K562 (cell line): Measurements from ENCODE around the gene TNNT3. TPM values are rescaled to one million over a fixed set of nuclear protein-coding genes. Genes with fewer than 3 reads are reported as not detected.

Experiments used
- ATAC-seq: fragments of 200-7000 bp; cut with Tn5 transposase; 3 replicates; pipeline ENCODE4 v1.9.1; 2020; ENCODE audit warnings: moderate library complexity
- BruUV-seq: library from RNA; stranded (reverse); fragments of 400-500 nt; replicated peaks from 2 replicates; lab custom pipeline; 2021; lab: Mats Ljungman, UMichigan
- CTCF ChIA-PET: fragments of 300-600 bp; formaldehyde crosslinking; extraction: SDS; loops from one replicate; lab custom pipeline; 2021; ENCODE audit warnings: low intra/inter-chr PET ratio; lab: Yijun Ruan, JAX
- POLR2A ChIA-PET: fragments of 300-600, 350-650 bp; sonication (Branson Sonifier 250); formaldehyde crosslinking; extraction: SDS; loops from one replicate; lab custom pipeline; 2021; ENCODE audit warnings: antibody characterized with exemption, inconsistent platforms; lab: Yijun Ruan, JAX
- DNase-seq, 4 experiments: peaks; one replicate each; pipeline versions ENCODE4 v3.0.0 to v3.0.0-alpha.2; 2011 to 2018; ENCODE audit warnings: low spot score in 3 of 4, mixed read lengths in 3 of 4; ENCODE audit errors: extremely low read depth in 1 of 4
- FAIRE-seq: peaks from 2 replicates; lab custom pipeline; 2011; peaks lifted over from hg19 to GRCh38; lab: Jason Lieb, UNC
- H2AFZ ChIP-seq: 2 replicates; pipeline ENCODE4 v1.6.0; 2011; ENCODE audit warnings: low read depth, low read length, control low read depth, inconsistent platforms
- H3K27ac ChIP-seq: fragments of 200-600 bp; 3 replicates; pipeline ENCODE4 v1.8.0; 2011; ENCODE audit warnings: low read depth, mild to moderate bottlenecking, control low read depth, inconsistent platforms, low read length, moderate library complexity, mixed read lengths; ENCODE audit errors: extremely low read depth
- H3K27me3 ChIP-seq, 2 experiments: fragments of 300-600 bp in 1 of 2; 2 replicates in 1 of 2; 3 replicates in 1 of 2; pipeline versions ENCODE4 v1.6.0 to v1.8.0; 2011; ENCODE audit warnings: inconsistent platforms in 2 of 2, low read length in 2 of 2, mild to moderate bottlenecking in 1 of 2, mixed read lengths in 1 of 2, moderate library complexity in 1 of 2; ENCODE audit not compliant: control insufficient read depth in 2 of 2, insufficient read depth in 2 of 2
- H3K36me3 ChIP-seq: fragments of 300-600 bp; 3 replicates; pipeline ENCODE4 v1.8.0; 2011; ENCODE audit warnings: mild to moderate bottlenecking, low read length, inconsistent platforms; ENCODE audit not compliant: control insufficient read depth, insufficient read depth
- H3K4me1 ChIP-seq, 2 experiments: fragments of 200-600 bp in 1 of 2; replicated peaks in 1 of 2; 2 replicates in 1 of 2; 3 replicates in 1 of 2; pipeline versions ENCODE4 v1.5.1 to v1.8.0; 2011; ENCODE audit warnings: inconsistent platforms in 2 of 2, low read length in 2 of 2, mild to moderate bottlenecking in 1 of 2, mixed read lengths in 1 of 2, moderate library complexity in 1 of 2; ENCODE audit not compliant: control insufficient read depth in 2 of 2, insufficient read depth in 2 of 2
- H3K4me2 ChIP-seq: 2 replicates; pipeline ENCODE4 v1.6.1; 2011; ENCODE audit warnings: low read length, control low read depth, inconsistent platforms, mixed read lengths; ENCODE audit not compliant: insufficient read depth
- H3K4me3 ChIP-seq: fragments of 200-600 bp; sonication (generic), shearing (Covaris generic); 2 replicates; pipeline ENCODE4 v1.5.1; 2016; ENCODE audit warnings: control low read depth, inconsistent platforms
- H3K79me2 ChIP-seq: fragments of 200-600 bp; 3 replicates; pipeline ENCODE4 v1.8.0; 2011; ENCODE audit warnings: low read length, inconsistent platforms; ENCODE audit not compliant: control insufficient read depth, insufficient read depth
- H3K9ac ChIP-seq, 2 experiments: 2 replicates each; pipeline versions ENCODE4 v1.6.0 to v1.6.1; 2011; ENCODE audit warnings: low read depth in 2 of 2, low read length in 2 of 2, control low read depth in 1 of 2, inconsistent platforms in 1 of 2, mild to moderate bottlenecking in 1 of 2, mixed read lengths in 1 of 2; ENCODE audit not compliant: insufficient read depth in 1 of 2
- H3K9me1 ChIP-seq: one replicate; pipeline ENCODE4 v1.6.0; 2011; ENCODE audit warnings: inconsistent platforms, mild to moderate bottlenecking, low read length, moderate library complexity; ENCODE audit not compliant: control insufficient read depth, insufficient read depth
- H3K9me3 ChIP-seq: replicated peaks from 2 replicates; pipeline ENCODE4 v1.5.1; 2011; ENCODE audit warnings: low read depth, low read length, inconsistent platforms; ENCODE audit not compliant: control insufficient read depth, insufficient read depth
- H4K20me1 ChIP-seq: replicated peaks from 2 replicates; pipeline ENCODE4 v1.6.1; 2011; ENCODE audit warnings: low read length, inconsistent platforms, mixed read lengths; ENCODE audit not compliant: control insufficient read depth, insufficient read depth
- CBX2 ChIP-seq: fragments of 200-600 bp; sonication (generic); IDR thresholded peaks from one replicate; pipeline ENCODE4 v1.6.1; 2012; ENCODE audit warnings: mild to moderate bottlenecking, low read length, inconsistent platforms; ENCODE audit not compliant: insufficient read depth, poor library complexity, severe bottlenecking
- CREM ChIP-seq: IDR thresholded peaks from 2 replicates; pipeline ENCODE4 v1.6.1; 2014; ENCODE audit warnings: antibody characterized with exemption, low read depth
- ZKSCAN1 ChIP-seq: fragments of 150-350 bp; IDR thresholded peaks from 2 replicates; pipeline ENCODE4 v1.6.1; 2016; ENCODE audit warnings: low read depth, low read length
- WGBS: fragments of 100-300 bp; shearing (Covaris generic); methylation state at CpG from one replicate; pipeline ENCODE4 v1.1.6; 2016; ENCODE audit warnings: low coverage, mixed read lengths; ENCODE audit not compliant: insufficient coverage; ENCODE audit errors: missing lambda C conversion rate; 5-methylcytosine and 5-hydroxymethylcytosine counted together
- in situ Hi-C: fragments of 300-500 bp; cut with MboI; formaldehyde crosslinking; loops from 4 replicates; pipeline ENCODE4 v1.15.0; 2018; ENCODE audit warnings: inconsistent platforms, mixed read lengths
- intact Hi-C: fragments of 100-400 bp; cut with micrococcal nuclease; formaldehyde crosslinking; loops from 2 replicates; pipeline ENCODE4 v1.14.2; 2022
- polyA plus RNA-seq, 8 experiments: library from polyadenylated mRNA; depleted of rRNA in 4 of 8; stranded (reverse) in 5 of 8; unstranded in 3 of 8; fragments of >200 nt; fragmentation: Nextera tagmentation in 2 of 8; fragmentation: Illumina TruSeq in 1 of 8; extraction: Ambion mirVana in 2 of 8; extraction: Trizol in 1 of 8; gene quantifications; 2 replicates each; pipeline versions ENCODE4 v1.2.1 to v1.2.3, GENCODE V29; 2011 to 2014; ENCODE audit warnings: inconsistent platforms in 1 of 8, missing spikeins in 1 of 8
- total RNA-seq, 7 experiments: library from RNA; depleted of rRNA in 6 of 7; stranded (reverse); fragments of >200 nt in 6 of 7; fragmentation: Illumina TruSeq in 2 of 7; extraction: Trizol in 2 of 7; gene quantifications; 2 replicates each; pipeline versions ENCODE4 v1.2.1 to v1.2.3, GENCODE V29; 2011 to 2021; ENCODE audit warnings: low replicate concordance in 1 of 7
- TF ChIP-seq, protein P1 (sequence below): sonication (generic); formaldehyde crosslinking; IDR thresholded peaks from 2 replicates; pipeline ENCODE4 v1.9.0; 2022; ENCODE audit warnings: mild to moderate bottlenecking, missing genetic modification reagents
- TF ChIP-seq, protein P2 (sequence below): sonication (generic); formaldehyde crosslinking; IDR thresholded peaks from 2 replicates; pipeline ENCODE4 v1.8.0; 2022; ENCODE audit warnings: missing genetic modification reagents, mild to moderate bottlenecking, moderate library complexity, borderline replicate concordance
- TF ChIP-seq, protein P3 (sequence below), 2 experiments: fragments of 450-650 bp in 1 of 2; sonication (generic) in 1 of 2; formaldehyde crosslinking in 1 of 2; IDR thresholded peaks; 2 replicates each; pipeline versions ENCODE4 v1.7.1 to v1.9.0; 2016 to 2022; ENCODE audit warnings: inconsistent platforms in 1 of 2, mild to moderate bottlenecking in 1 of 2, missing genetic modification reagents in 1 of 2
- TF ChIP-seq, protein P4 (sequence below), 2 experiments: IDR thresholded peaks; 2 replicates each; pipeline ENCODE4 v1.6.1; 2011; ENCODE audit warnings: borderline replicate concordance in 1 of 2, control low read depth in 1 of 2, low read depth in 1 of 2, low read length in 1 of 2, mild to moderate bottlenecking in 1 of 2, mixed read lengths in 1 of 2, moderate library complexity in 1 of 2; ENCODE audit not compliant: insufficient read depth in 1 of 2, insufficient read length in 1 of 2, poor library complexity in 1 of 2, severe bottlenecking in 1 of 2; ENCODE audit errors: extremely low read depth in 1 of 2

Gene TNNT3
- total and polyA plus RNA-seq, 9 of the 15 experiments (the other 6 are each of a cell fraction or from before 2014, with no cell fraction given) = 0.10 TPM; not detected in 8

DNA sequence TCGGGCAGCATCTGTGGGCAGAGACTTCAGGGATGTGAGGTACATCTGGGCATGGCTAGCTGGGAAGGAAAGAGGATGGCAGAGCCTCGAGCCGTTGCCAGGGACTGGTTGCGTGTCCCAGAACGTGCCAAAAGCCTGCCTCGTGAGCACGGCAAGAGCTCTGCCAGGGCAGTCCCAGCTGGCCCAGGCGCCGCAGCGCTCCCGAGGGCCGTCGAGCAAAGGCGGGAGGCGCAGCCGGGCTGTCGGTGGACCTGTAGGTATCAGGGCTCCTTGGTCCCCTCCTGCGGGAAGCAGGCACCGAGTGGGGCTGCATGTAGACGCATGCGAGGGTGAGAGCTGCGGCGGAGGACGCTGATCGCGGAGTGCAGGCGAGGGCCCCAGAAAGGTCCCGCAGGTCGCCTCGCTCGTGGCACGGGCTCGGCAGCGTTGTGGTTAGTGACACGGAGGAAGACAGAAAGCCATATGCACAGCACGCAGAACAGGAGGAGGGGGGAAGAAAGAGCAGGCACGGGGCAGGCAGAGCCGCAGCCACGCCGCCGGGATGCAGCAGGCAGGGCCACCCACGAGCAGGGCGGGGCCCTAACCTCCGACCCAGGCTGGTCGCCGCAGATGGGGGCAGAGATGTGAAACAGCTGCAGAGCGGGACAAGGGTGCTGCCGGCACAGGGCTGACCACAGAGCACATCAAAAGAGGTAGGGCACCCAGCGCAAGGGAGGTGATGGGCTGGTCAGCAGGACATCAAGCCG is 48.6 kb upstream of the TNNT3 start:
- in situ Hi-C loops (loop anchor here (10.0 kb wide), 1 partner anchor 134 kb away; no protein-coding TSS in a partner anchor), intact Hi-C loops (no loop called here)
- WGBS = 1% methylated on average over 31 of the region's 50 CpGs
- Histone ChIP-seq H3K9ac (no peak overlapping the region; a peak in 1 of 4 replicates), H3K4me2 (no peak overlapping the region), H3K27me3 (peaks cover 15 to 65% of the 10 kb centered on the region in 2 experiments; a peak in 4 of 5 replicates), H3K9me1 (no peaks in the 10 kb centered on the region), H3K27ac (no peak overlapping the region), H3K4me3 (no peak overlapping the region), H3K9me3 (no peaks in the 10 kb centered on the region), H4K20me1 (0 out of 2 replicates have a peak, but pooled peaks cover 5% of the 10 kb centered on the region), H3K4me1 (peaks cover 0 to 35% of the 10 kb centered on the region in 2 experiments; a peak in 2 of 5 replicates), H3K36me3 (no peaks in the 10 kb centered on the region), H3K79me2 (no peaks in the 10 kb centered on the region), H2AFZ (no peak overlapping the region)
- TF ChIP-seq, protein P1, sequence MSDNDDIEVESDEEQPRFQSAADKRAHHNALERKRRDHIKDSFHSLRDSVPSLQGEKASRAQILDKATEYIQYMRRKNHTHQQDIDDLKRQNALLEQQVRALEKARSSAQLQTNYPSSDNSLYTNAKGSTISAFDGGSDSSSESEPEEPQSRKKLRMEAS (CRISPR knock-in tag) = peak; percentile 42; the same call in 1 of the 2 replicates
- TF ChIP-seq CREM (no peak), ZKSCAN1 (peak; percentile 44; the same call in 1 of the 2 replicates), CBX2 (no peak)
- TF ChIP-seq, protein P2, sequence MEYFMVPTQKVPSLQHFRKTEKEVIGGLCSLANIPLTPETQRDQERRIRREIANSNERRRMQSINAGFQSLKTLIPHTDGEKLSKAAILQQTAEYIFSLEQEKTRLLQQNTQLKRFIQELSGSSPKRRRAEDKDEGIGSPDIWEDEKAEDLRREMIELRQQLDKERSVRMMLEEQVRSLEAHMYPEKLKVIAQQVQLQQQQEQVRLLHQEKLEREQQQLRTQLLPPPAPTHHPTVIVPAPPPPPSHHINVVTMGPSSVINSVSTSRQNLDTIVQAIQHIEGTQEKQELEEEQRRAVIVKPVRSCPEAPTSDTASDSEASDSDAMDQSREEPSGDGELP (CRISPR knock-in tag) = peak; percentile 79
- TF ChIP-seq, protein P3, sequence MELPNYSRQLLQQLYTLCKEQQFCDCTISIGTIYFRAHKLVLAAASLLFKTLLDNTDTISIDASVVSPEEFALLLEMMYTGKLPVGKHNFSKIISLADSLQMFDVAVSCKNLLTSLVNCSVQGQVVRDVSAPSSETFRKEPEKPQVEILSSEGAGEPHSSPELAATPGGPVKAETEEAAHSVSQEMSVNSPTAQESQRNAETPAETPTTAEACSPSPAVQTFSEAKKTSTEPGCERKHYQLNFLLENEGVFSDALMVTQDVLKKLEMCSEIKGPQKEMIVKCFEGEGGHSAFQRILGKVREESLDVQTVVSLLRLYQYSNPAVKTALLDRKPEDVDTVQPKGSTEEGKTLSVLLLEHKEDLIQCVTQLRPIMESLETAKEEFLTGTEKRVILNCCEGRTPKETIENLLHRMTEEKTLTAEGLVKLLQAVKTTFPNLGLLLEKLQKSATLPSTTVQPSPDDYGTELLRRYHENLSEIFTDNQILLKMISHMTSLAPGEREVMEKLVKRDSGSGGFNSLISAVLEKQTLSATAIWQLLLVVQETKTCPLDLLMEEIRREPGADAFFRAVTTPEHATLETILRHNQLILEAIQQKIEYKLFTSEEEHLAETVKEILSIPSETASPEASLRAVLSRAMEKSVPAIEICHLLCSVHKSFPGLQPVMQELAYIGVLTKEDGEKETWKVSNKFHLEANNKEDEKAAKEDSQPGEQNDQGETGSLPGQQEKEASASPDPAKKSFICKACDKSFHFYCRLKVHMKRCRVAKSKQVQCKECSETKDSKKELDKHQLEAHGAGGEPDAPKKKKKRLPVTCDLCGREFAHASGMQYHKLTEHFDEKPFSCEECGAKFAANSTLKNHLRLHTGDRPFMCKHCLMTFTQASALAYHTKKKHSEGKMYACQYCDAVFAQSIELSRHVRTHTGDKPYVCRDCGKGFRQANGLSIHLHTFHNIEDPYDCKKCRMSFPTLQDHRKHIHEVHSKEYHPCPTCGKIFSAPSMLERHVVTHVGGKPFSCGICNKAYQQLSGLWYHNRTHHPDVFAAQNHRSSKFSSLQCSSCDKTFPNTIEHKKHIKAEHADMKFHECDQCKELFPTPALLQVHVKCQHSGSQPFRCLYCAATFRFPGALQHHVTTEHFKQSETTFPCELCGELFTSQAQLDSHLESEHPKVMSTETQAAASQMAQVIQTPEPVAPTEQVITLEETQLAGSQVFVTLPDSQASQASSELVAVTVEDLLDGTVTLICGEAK (IDR thresholded peaks at IDR 0.05) = no peak
- TF ChIP-seq, protein P3 (CRISPR knock-in tag; IDR thresholded peaks at IDR 0.05) = no peak
- TF ChIP-seq, protein P4, sequence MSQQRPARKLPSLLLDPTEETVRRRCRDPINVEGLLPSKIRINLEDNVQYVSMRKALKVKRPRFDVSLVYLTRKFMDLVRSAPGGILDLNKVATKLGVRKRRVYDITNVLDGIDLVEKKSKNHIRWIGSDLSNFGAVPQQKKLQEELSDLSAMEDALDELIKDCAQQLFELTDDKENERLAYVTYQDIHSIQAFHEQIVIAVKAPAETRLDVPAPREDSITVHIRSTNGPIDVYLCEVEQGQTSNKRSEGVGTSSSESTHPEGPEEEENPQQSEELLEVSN (IDR thresholded peaks at IDR 0.05; ENCODE audit: borderline replicate concordance in 1 of 2, extremely low read depth in 1 of 2, insufficient read depth in 1 of 2, insufficient read length in 1 of 2, low read depth in 1 of 2, low read length in 1 of 2, poor library complexity in 1 of 2, severe bottlenecking in 1 of 2) = peak in 1 of 2 experiments; percentile 7
- POLR2A ChIA-PET = interaction anchor here (0.7 to 1.1 kb wide), 2 partner anchors 11 to 33 kb away, joined by 3 read pairs; no protein-coding TSS in a partner anchor
- CTCF ChIA-PET = no interaction called here
- ATAC-seq = peak; percentile 59
- peak in 3 of 4 experiments; percentile 25 to 72 (median 71) for DNase-seq
- BruUV-seq = no TSS peak
- no peak for FAIRE-seq
